Spleen (tissue), 13 donors: ENCODE data around the gene RAVER2. TPM values are rescaled to one million over a fixed set of nuclear protein-coding genes. Genes with fewer than 3 reads are reported as not detected.

ENCODE experiments used
- DNase-seq: peaks from one replicate; pipeline ENCODE4 v3.0.0-alpha.2; 2020
- H3K27ac ChIP-seq, 8 donors: fragments of 200-600 bp; sonication (generic) in 7 of 8; 1 replicate in 4 of 8; 2 replicates in 4 of 8; pipeline versions ENCODE4 v1.5.0 to v1.8.0; 2016 to 2021; ENCODE audit warnings: inconsistent platforms in 4 of 8, mild to moderate bottlenecking in 4 of 8, moderate library complexity in 1 of 8
- H3K27me3 ChIP-seq, 7 donors: fragments of 200-600 bp; sonication (generic) in 6 of 7; replicated peaks in 1 of 7; 1 replicate in 4 of 7; 2 replicates in 3 of 7; pipeline versions ENCODE4 v1.5.0 to v1.8.0; 2016 to 2021; ENCODE audit warnings: inconsistent platforms in 3 of 7, mild to moderate bottlenecking in 1 of 7
- H3K36me3 ChIP-seq, 6 donors: fragments of 200-600 bp; sonication (generic) in 5 of 6; 1 replicate in 4 of 6; 2 replicates in 2 of 6; pipeline versions ENCODE4 v1.5.0 to v1.8.0; 2016 to 2021; ENCODE audit warnings: inconsistent platforms in 2 of 6
- H3K4me1 ChIP-seq, 6 donors: fragments of 200-600 bp; sonication (generic) in 5 of 6; 1 replicate in 3 of 6; 2 replicates in 3 of 6; pipeline versions ENCODE4 v1.5.0 to v1.8.0; 2016 to 2021; ENCODE audit warnings: inconsistent platforms in 3 of 6
- H3K4me3 ChIP-seq, 8 donors: fragments of 200-600 bp; sonication (generic) in 7 of 8; 1 replicate in 4 of 8; 2 replicates in 4 of 8; pipeline versions ENCODE4 v1.5.0 to v1.8.0; 2016 to 2021; ENCODE audit warnings: inconsistent platforms in 4 of 8, mild to moderate bottlenecking in 4 of 8, moderate library complexity in 2 of 8
- H3K9me3 ChIP-seq, 8 donors: fragments of 200-600 bp; sonication (generic) in 7 of 8; 1 replicate in 4 of 8; 2 replicates in 4 of 8; pipeline versions ENCODE4 v1.5.0 to v1.8.0; 2016 to 2021; ENCODE audit warnings: inconsistent platforms in 4 of 8
- POLR2A ChIP-seq, 3 donors: fragments of 450-650 bp; IDR thresholded peaks; one replicate each; pipeline ENCODE4 v1.5.1; 2017; ENCODE audit warnings: antibody characterized with exemption in 3 of 3, mild to moderate bottlenecking in 1 of 3
- POLR2AphosphoS5 ChIP-seq, 3 donors: sonication (generic); formaldehyde crosslinking; IDR thresholded peaks; one replicate each; pipeline ENCODE4 v1.5.1; 2017; ENCODE audit warnings: antibody characterized with exemption in 3 of 3
- WGBS, 5 donors: extraction: QIAGEN DNeasy Blood & Tissue Kit in 3 of 5; methylation state at CpG; one replicate each; pipeline versions ENCODE4 v1.1.5 to v1.1.7; 2013 to 2018; 5-methylcytosine and 5-hydroxymethylcytosine counted together
- intact Hi-C: fragments of 100-400 bp; cut with DNase I; formaldehyde crosslinking; loops from one replicate; pipeline ENCODE4 v1.15.0; 2023; ENCODE audit warnings: low total_unique reads
- long read RNA-seq, 2 donors: transcript quantifications; one replicate each; lab custom pipeline, GENCODE V29; 2026
- polyA plus RNA-seq, 3 donors: library from polyadenylated mRNA; stranded (reverse); fragments of 200-250 nt; gene quantifications; one replicate each; pipeline ENCODE4 v1.2.1, GENCODE V29; 2013
- total RNA-seq, 7 donors: library from RNA; depleted of rRNA in 3 of 7; stranded (reverse); fragments of >200 nt in 3 of 7; fragmentation: NEBNext Ultra II Directional in 4 of 7; extraction: Animal tissue kit (Norgen Biotek cat#: 25700) in 4 of 7; gene quantifications; one replicate each; pipeline versions ENCODE4 v1.1.0 to v1.2.1, GENCODE V29; 2016 to 2021
- TF ChIP-seq, protein P1 (sequence below), 11 experiments: fragments of 200-600 bp in 7 of 11; fragments of 450-650 bp in 4 of 11; sonication (generic) in 4 of 11; IDR thresholded peaks in 8 of 11; conservative IDR thresholded peaks in 3 of 11; 1 replicate in 7 of 11; 2 replicates in 4 of 11; pipeline versions ENCODE4 v1.4.0 to v1.8.0; 2016 to 2021; ENCODE audit warnings: antibody characterized with exemption in 11 of 11, inconsistent platforms in 4 of 11, mild to moderate bottlenecking in 1 of 11
- donor health status: healthy with polysubstance abuse.
- donor health status: DM: no; HTN: no; CAD: no; lungs with moderate emphysema.
- donor health status: DM: no; HTN: no; CAD: no.
- donor health status: Bipolar disorder and iron deficiency.
- donor health status: healthy.
- donor health status: DM: no; HTN: no; CAD: no.
- donor health status: DM: yes; HTN: yes; CAD: no.

The RAVER2 gene, protein sequence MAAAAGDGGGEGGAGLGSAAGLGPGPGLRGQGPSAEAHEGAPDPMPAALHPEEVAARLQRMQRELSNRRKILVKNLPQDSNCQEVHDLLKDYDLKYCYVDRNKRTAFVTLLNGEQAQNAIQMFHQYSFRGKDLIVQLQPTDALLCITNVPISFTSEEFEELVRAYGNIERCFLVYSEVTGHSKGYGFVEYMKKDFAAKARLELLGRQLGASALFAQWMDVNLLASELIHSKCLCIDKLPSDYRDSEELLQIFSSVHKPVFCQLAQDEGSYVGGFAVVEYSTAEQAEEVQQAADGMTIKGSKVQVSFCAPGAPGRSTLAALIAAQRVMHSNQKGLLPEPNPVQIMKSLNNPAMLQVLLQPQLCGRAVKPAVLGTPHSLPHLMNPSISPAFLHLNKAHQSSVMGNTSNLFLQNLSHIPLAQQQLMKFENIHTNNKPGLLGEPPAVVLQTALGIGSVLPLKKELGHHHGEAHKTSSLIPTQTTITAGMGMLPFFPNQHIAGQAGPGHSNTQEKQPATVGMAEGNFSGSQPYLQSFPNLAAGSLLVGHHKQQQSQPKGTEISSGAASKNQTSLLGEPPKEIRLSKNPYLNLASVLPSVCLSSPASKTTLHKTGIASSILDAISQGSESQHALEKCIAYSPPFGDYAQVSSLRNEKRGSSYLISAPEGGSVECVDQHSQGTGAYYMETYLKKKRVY
- total RNA-seq: 10 to 100 TPM in 2 of 7 donors, 1 to 10 TPM in 5; 6.7 to 14.1 (median 9.1) TPM
- polyA plus RNA-seq: 1 to 10 TPM; 1.8 to 5.4 (median 2.0) TPM
- long read RNA-seq, donor 1: 0 reads
- long read RNA-seq, donor 2, full-length matches to known transcripts: 3 of 23 reads
- long read RNA-seq, donor 2, partial matches to known transcripts: 20 of 23 reads
- long read RNA-seq, donor 2, other reads (novel, unspliced or antisense): 0 of 23 reads

DNA sequence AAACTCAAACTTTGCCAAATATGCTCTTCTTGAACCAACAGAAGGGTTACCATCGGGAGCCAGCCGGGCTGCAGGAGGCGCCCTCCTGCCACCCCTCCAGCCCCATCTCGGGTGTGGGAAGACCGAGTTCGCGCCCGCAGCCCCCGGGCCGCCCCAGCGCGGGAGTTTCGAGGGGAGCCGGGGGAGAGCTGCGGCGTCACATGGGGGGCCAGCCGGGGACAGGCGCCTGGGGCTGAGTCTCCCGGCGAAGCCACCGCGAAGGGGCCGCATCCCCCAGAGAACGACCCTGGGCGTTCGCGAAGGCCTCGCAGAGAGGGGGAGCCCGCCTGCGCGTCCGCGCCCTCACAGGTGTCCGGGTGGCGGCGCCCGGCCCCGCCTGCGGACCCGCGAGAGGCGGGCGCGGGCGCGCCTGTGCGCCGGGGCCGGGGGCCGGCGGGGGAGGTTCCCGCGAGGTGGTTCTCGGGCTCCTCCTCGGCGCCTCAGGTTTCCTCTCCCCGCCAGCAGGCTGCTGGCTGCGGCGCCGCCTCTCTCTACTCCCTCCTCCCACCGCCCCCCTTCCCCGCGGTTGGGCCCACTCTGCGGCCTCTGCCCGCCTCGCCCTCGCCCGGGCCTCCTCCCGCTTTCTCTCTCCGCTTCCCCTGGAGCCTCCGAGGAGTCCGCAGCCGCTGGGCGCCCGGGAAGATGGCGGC is at the start of gene RAVER2:
Gene RAVER2 (plus strand): TSS at position 584 of the 689 bp plus-strand sequence. CDS start 98 bp downstream, at position 682.
- DNase-seq: peak; percentile 91
- Histone ChIP-seq H3K9me3 (no peaks in the 10 kb centered on the region), H3K27me3 (peaks cover 0 to 4% (median 0%) of the 10 kb centered on the region in 7 donors), H3K4me1 (peaks cover 0 to 48% (median 30%) of the 10 kb centered on the region in 6 donors), H3K36me3 (no peaks in the 10 kb centered on the region), H3K4me3 (peak within 1 kb of the TSS; percentile 53 to 77 (median 71)), H3K27ac (peak within 1 kb of the TSS; percentile 32 to 86 (median 77))
- 0 to 1% (median 0%) methylated on average over 33 to 76 of the region's 76 CpGs for WGBS, 5 donors
- TF ChIP-seq, protein P1, sequence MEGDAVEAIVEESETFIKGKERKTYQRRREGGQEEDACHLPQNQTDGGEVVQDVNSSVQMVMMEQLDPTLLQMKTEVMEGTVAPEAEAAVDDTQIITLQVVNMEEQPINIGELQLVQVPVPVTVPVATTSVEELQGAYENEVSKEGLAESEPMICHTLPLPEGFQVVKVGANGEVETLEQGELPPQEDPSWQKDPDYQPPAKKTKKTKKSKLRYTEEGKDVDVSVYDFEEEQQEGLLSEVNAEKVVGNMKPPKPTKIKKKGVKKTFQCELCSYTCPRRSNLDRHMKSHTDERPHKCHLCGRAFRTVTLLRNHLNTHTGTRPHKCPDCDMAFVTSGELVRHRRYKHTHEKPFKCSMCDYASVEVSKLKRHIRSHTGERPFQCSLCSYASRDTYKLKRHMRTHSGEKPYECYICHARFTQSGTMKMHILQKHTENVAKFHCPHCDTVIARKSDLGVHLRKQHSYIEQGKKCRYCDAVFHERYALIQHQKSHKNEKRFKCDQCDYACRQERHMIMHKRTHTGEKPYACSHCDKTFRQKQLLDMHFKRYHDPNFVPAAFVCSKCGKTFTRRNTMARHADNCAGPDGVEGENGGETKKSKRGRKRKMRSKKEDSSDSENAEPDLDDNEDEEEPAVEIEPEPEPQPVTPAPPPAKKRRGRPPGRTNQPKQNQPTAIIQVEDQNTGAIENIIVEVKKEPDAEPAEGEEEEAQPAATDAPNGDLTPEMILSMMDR (IDR thresholded peaks at IDR 0.05 in 8 of 11, conservative IDR thresholded peaks at IDR 0.05 in 3 of 11): peak in 7 of 11 experiments; percentile 29 to 65 (median 48)
- TF ChIP-seq POLR2A (IDR thresholded peaks at IDR 0.05) (no peak), POLR2AphosphoS5 (IDR thresholded peaks at IDR 0.05) (peak in 2 of 3 donors; percentile 57 to 63)
- intact Hi-C loops: no loop called here

DNA sequence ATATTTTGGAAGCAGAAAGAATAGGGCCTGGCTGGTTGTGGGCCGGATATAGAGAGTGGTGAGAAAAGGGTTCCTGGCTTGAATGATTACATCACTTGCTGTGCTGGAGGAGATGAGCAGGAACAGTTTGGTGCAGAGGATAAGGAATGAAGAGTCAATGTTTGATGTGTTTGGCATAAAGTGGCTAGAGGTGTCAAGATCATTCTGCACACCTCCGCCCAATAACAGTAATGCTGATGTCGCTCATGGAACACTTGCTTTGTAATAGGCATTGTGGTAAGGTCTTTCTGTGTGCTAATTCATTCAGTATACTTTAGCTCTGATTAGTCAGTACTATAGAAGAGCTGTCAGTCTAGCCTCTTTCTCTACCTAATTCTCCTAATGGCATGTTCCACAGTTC is 48.0 kb upstream of the RAVER2 start:
- no peak overlapping the region for H3K4me3 ChIP-seq
- H3K9me3 ChIP-seq: no peaks in the 10 kb centered on the region
- no peak overlapping the region for H3K27ac ChIP-seq
- no peaks in the 10 kb centered on the region for H3K4me1 ChIP-seq
- DNase-seq: no peak
- peaks cover 0 to 3% (median 0%) of the 10 kb centered on the region in 6 donors for H3K36me3 ChIP-seq
- no peaks in the 10 kb centered on the region for H3K27me3 ChIP-seq
- TF ChIP-seq, protein P1 (IDR thresholded peaks at IDR 0.05 in 8 of 11, conservative IDR thresholded peaks at IDR 0.05 in 3 of 11): no peak
- no peak for TF ChIP-seq POLR2AphosphoS5 (IDR thresholded peaks at IDR 0.05)
- no peak for TF ChIP-seq POLR2A (IDR thresholded peaks at IDR 0.05)
- 82 to 97% (median 91%) methylated on average over 3 of the region's 3 CpGs for WGBS, 5 donors
- intact Hi-C loops: no loop called here

DNA sequence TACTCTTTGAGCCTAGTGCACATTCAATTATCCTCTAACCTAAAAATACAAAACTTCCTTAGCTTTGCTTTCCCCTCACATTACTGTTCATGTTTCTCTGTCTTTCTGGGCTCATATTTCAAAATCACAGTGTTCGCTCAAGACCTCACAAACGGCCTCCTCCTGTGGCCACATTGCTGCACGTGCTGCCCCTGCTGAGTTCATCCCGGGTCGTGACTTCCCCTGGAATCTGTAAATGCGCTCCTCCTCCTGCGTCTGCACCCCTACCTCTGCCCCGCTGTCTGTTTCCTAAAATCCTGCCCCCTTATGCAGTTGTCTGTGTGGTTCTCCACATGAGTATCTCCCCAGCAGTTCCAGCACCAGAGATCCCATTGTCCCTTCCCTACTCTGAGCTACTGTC is 45.5 kb upstream of the RAVER2 start:
- no peaks in the 10 kb centered on the region for H3K4me1 ChIP-seq
- no peaks in the 10 kb centered on the region for H3K9me3 ChIP-seq
- H3K27ac ChIP-seq: no peak overlapping the region
- WGBS, 5 donors: 72 to 82% (median 74%) methylated on average over 8 of the region's 8 CpGs
- no peaks in the 10 kb centered on the region for H3K36me3 ChIP-seq
- intact Hi-C loops: no loop called here
- TF ChIP-seq, protein P1 (IDR thresholded peaks at IDR 0.05 in 8 of 11, conservative IDR thresholded peaks at IDR 0.05 in 3 of 11): no peak
- TF ChIP-seq POLR2A (IDR thresholded peaks at IDR 0.05) (no peak), POLR2AphosphoS5 (IDR thresholded peaks at IDR 0.05) (no peak)
- no peaks in the 10 kb centered on the region for H3K27me3 ChIP-seq
- no peak for DNase-seq
- no peak overlapping the region for H3K4me3 ChIP-seq
